Raji (cell line): Measurements from ENCODE around the gene TGFBI.

Source experiments
- POLR2A ChIP-seq: IDR thresholded peaks from 2 replicates; pipeline ENCODE4 v1.6.1; 2011; ENCODE audit warnings: low read depth, low read length, control low read depth; ENCODE audit not compliant: insufficient read depth

TGFBI gene

DNA sequence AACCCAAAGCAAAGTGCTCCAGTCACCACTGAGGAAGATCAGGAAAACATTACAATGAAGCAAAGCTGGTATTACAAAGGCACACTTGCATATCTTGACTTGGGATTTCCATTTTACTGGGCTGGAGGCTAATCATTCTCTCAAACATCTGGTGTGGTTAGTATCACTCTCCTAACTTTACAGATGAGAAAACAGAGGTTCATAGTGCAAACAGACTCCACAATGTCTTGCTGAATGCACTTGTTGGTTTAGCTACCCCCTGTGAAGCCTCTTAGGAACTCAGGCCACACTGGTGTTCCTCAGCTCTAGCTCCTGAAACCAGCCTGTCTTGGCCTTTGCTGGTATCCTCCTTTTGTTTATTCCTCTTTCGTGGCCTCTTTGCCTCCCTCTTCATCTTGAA, 74.3 kb downstream of the TGFBI start:
- TF ChIP-seq POLR2A, result no peak

DNA sequence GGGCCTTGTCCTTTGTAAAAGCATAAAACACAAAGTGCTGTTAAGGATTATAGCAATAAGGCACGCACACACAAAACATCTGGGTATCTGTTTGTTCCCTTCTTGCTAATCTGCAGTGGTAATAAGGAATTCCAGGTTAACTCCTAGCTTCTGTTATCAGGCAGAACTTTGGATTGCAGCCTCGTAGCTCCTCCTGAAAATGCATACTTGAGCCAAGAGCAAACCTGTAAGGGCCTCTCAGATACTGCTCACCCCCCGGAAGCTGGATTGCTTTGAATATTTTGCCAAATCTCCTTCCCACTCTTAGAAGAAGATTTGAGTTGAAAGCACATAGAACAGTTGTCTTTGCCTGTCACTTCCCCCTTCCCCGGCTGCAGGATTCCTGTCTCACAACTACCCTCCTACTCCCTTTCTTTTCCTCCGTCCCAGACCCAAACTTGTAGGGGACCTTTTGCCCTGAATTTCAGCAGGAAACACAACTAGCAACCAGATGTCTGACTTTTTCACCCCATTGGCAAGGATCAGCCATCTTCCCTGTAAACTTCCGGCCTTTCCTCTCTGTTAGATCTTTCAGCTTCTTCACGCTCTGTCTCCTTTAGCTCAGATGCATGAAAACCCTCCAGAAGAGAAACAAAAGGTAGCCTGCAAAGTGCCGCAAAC, 75.6 kb downstream of the TGFBI start:
- TF ChIP-seq POLR2A, result no peak

DNA sequence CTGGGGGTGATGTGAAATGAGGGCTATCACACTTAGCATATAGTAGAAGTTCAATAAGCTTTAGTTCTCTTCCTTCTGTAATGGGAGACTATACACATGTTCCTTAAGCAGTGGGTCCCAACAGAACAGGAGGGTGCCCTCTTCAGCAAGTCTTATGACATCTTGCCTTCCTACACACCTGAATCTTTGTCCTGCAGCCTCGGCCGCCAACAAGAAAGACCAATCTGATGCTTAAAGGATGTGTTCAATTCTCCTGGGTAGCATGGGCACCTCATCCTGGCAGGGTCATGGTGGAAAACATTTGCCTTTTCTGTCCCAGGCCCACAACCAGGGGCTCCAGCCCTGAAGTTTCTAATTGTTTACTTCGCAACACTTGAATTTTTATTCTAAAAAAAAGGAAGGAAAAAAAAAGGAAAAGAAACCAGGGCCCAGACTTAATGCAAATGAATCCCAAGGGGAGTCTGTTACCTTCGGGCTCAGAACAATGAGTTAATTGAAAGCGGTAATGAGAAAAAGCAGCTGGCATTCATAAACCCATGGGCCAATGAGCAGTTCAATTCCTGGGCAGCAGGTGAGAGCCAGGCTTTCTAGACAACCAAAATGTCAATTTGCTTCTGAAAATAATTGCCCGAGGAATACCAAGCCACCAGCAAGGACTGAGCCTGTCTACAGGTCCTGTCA, 77.7 kb downstream of the TGFBI start:
- no peak for TF ChIP-seq POLR2A

DNA sequence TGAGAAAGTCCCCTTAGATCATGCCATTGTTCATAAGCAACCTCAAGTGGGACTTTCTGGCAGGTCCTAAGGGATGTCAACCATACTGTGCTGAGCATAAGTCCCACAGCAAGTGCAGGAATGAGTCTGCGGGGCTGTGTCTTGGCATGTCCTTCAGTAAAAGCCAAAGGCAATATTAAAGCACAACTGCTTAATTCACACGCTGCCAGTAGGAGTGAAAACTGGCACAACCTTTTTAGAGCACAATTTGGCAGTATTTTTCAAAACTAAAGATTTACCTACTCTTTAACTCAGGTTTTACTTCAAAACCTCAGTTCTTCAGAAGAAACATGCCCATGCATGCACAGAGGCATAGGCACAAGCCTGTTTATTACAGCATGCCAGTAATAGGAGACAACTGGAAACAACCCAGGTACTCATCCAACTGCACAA, 79.4 kb downstream of the TGFBI start:
- no peak for TF ChIP-seq POLR2A

DNA sequence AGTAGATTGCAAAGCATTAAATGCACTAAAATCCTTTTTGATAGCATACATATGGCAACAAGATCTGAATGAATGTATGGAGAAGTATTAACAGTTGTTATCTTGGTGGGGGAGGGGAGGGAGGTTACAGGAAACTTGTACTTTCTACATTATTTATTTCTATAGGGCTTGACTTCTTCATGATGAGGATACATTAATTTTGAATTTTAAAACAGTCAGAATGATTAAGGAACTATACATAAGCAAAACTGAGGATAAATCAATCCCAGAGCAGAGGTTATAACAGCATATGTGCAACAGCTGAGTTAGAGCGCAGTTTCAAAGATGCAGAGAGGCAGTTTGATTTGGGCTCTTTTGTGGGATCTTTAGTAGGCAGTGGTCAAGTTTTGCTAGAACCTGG, 80.0 kb downstream of the TGFBI start:
- no peak for TF ChIP-seq POLR2A

DNA sequence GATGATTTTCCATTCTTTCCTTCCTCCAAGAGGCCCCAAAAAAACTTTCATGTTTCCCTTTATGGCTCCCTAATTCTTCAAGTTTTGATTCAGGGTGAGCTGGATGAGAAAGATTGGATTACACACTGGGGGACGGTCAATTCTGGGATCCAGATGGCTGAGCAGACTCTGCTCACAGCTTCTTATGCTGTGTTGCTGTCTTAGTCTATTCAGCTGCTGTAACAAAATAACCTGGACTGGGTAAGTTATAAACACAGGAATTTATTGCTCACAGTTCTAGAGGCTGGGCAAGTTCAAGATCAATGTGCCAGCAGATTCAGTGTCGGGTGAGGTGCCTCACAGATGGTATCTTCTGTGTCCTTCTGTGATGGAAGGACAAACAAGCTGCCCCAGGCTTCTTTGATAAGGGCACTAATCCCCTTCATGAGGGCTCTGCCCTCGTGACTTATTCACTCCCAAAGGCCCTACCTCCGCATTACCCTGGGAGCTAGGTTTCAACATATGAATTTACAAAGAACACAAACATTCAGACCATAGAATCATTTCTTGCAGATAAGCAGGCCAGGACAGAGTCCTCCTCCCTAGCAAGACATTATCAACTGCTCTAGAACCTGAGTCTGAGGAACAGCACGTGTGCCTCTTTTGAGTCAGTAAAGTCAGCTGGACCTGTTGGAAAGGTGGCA, 80.8 kb downstream of the TGFBI start:
- TF ChIP-seq POLR2A, result no peak
